Natural killer cell (primary cell): ENCODE measurements around the gene COTL1. TPM values are rescaled to one million over a fixed set of nuclear protein-coding genes. Genes with fewer than 3 reads are reported as not detected.

Experiments
- ATAC-seq, 3 donors: fragments of 150-1000 bp in 2 of 3; fragments of 200-7000 bp in 1 of 3; cut with Tn5 transposase; 1 replicate in 1 of 3; 2 replicates in 2 of 3; pipeline ENCODE4 v1.10.0; 2021; ENCODE audit warnings: mild to moderate bottlenecking in 2 of 3, moderate library complexity in 2 of 3
- DNase-seq, 2 donors: peaks; one replicate each; pipeline versions ENCODE4 v3.0.0 to v3.0.0-alpha.2; 2013 to 2021; ENCODE audit warnings: mixed read lengths in 1 of 2
- H3K27ac ChIP-seq: one replicate; pipeline ENCODE4 v1.5.1; 2013; ENCODE audit warnings: mild to moderate bottlenecking, low read length
- H3K27me3 ChIP-seq: one replicate; pipeline ENCODE4 v1.6.1; 2013; ENCODE audit warnings: low read length; ENCODE audit not compliant: control insufficient read depth, insufficient read depth
- H3K36me3 ChIP-seq: one replicate; pipeline ENCODE4 v1.6.1; 2013; ENCODE audit warnings: low read length; ENCODE audit not compliant: control insufficient read depth, insufficient read depth
- H3K4me1 ChIP-seq: one replicate; pipeline ENCODE4 v1.6.1; 2013; ENCODE audit warnings: low read length; ENCODE audit not compliant: control insufficient read depth, insufficient read depth
- H3K4me3 ChIP-seq: one replicate; pipeline ENCODE4 v1.5.1; 2013; ENCODE audit warnings: low read length
- H3K9me3 ChIP-seq: one replicate; pipeline ENCODE4 v1.6.1; 2013; ENCODE audit warnings: low read length; ENCODE audit not compliant: control insufficient read depth, insufficient read depth
- H3K27ac Mint-ChIP-seq, 2 donors: one replicate each; pipeline ENCODE4 v1.8.0; 2022; ENCODE audit warnings: mild to moderate bottlenecking in 2 of 2, mixed read lengths in 2 of 2, moderate library complexity in 1 of 2
- H3K27me3 Mint-ChIP-seq, 2 donors: one replicate each; pipeline ENCODE4 v1.8.0; 2022; ENCODE audit warnings: low read depth in 2 of 2, mixed read lengths in 2 of 2
- H3K36me3 Mint-ChIP-seq: one replicate; pipeline ENCODE4 v1.8.0; 2022; ENCODE audit warnings: mixed read lengths
- H3K4me1 Mint-ChIP-seq, 2 donors: one replicate each; pipeline ENCODE4 v1.8.0; 2022; ENCODE audit warnings: mixed read lengths in 2 of 2
- H3K4me3 Mint-ChIP-seq: one replicate; pipeline ENCODE4 v1.8.0; 2022; ENCODE audit warnings: mild to moderate bottlenecking, moderate library complexity, mixed read lengths
- H3K9me3 Mint-ChIP-seq, 2 donors: one replicate each; pipeline ENCODE4 v1.8.0; 2022; ENCODE audit warnings: mixed read lengths in 2 of 2
- WGBS: methylation state at CpG from one replicate; pipeline ENCODE4 v1.1.7; 2013; ENCODE audit warnings: missing lambda C conversion rate; ENCODE audit not compliant: insufficient coverage; 5-methylcytosine and 5-hydroxymethylcytosine counted together
- intact Hi-C: fragments of 100-400 bp; cut with micrococcal nuclease; formaldehyde crosslinking; loops from one replicate; pipeline ENCODE4 v1.14.2; 2022
- total RNA-seq, 4 donors: library from RNA; stranded (reverse); fragments of 120-200 nt in 1 of 4; gene quantifications; one replicate each; pipeline versions ENCODE4 v1.2.3 to v1.2.4, GENCODE V29; 2013 to 2022
- TF ChIP-seq, protein P1 (sequence below): fragments of 200-600 bp; IDR thresholded peaks from one replicate; pipeline ENCODE4 v1.8.0; 2022; ENCODE audit warnings: antibody characterized with exemption

COTL1 gene
- total RNA-seq, 3 donors from 2014 or later (not counting 1 experiment from before 2014, with no cell fraction given), result 43.7 to 187 (median 116) TPM

- DNase-seq (peak in 1 of 2 donors; percentile 18), ATAC-seq (no peak)
- Histone ChIP-seq H3K4me3 (no peak overlapping the region), H3K4me1 (peaks cover 42% of the 10 kb centered on the region), H3K27me3 (no peaks in the 10 kb centered on the region), H3K27ac (no peak overlapping the region), H3K36me3 (peaks cover 2% of the 10 kb centered on the region), H3K9me3 (no peaks in the 10 kb centered on the region)
- no peaks in the 10 kb centered on the region for H3K36me3 Mint-ChIP-seq
- intact Hi-C loops, result no loop called here
- TF ChIP-seq, protein P1, sequence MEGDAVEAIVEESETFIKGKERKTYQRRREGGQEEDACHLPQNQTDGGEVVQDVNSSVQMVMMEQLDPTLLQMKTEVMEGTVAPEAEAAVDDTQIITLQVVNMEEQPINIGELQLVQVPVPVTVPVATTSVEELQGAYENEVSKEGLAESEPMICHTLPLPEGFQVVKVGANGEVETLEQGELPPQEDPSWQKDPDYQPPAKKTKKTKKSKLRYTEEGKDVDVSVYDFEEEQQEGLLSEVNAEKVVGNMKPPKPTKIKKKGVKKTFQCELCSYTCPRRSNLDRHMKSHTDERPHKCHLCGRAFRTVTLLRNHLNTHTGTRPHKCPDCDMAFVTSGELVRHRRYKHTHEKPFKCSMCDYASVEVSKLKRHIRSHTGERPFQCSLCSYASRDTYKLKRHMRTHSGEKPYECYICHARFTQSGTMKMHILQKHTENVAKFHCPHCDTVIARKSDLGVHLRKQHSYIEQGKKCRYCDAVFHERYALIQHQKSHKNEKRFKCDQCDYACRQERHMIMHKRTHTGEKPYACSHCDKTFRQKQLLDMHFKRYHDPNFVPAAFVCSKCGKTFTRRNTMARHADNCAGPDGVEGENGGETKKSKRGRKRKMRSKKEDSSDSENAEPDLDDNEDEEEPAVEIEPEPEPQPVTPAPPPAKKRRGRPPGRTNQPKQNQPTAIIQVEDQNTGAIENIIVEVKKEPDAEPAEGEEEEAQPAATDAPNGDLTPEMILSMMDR, result no peak
- H3K27ac Mint-ChIP-seq, result peak overlapping the region in 1 of 2 donors; percentile 85
- peaks cover 12 to 21% of the 10 kb centered on the region in 2 donors for H3K4me1 Mint-ChIP-seq
- WGBS, result 44% methylated on average over 11 of the region's 12 CpGs
- peaks cover 0 to 7% of the 10 kb centered on the region in 2 donors for H3K27me3 Mint-ChIP-seq
- no peaks in the 10 kb centered on the region for H3K9me3 Mint-ChIP-seq
- peak overlapping the region; percentile 43 for H3K4me3 Mint-ChIP-seq
These were observed 943 bp upstream of the COTL1 start for GRCh38 chr16:84618581-84619460.

DNA sequence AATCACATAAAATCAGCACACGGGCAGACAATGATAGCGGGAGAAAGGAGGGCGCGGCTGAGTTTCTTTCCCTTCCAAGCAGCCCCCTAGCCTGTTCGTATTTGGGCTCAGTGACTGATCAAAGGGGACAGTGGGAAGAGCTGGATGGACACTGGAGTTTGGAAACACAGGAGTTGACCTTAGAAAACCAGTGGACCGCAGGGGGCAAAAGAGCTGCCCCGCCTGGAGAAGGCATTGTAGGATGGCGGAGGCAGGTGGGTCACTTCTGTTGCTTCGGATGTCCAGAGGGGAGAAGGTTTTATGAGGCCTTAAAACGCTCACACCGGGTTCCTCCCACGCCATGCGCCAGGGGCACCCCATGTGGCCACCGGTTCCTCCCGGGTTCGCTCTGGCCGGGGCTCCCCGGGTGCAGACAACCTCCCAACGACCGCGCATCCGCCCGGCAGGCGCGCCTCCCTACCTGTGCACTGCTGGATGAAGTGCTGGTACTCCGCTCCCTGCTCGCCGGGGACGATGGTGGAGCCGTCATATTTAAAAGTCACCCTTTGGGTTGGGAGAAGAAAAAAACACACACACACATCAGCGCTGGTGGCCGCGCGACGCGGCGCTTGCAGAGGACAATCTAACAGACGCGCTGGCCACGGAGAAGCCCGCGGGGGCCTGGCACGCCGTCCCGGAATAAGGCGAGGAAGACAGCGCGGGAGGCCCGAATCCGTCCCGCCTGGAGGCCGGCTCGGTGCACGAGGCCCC, 662 bp downstream of the COTL1 start:
- peaks cover 7% of the 10 kb centered on the region for H3K36me3 ChIP-seq
- peak overlapping the region; percentile 78 for H3K4me3 ChIP-seq
- no peaks in the 10 kb centered on the region for H3K9me3 ChIP-seq
- DNase-seq (peak; percentile 31 to 66), ATAC-seq (peak; percentile 3 to 25 (median 3))
- H3K9me3 Mint-ChIP-seq, result no peaks in the 10 kb centered on the region
- H3K27me3 Mint-ChIP-seq, result peaks cover 0 to 13% of the 10 kb centered on the region in 2 donors
- H3K27ac Mint-ChIP-seq, result peak overlapping the region; percentile 48 to 85
- 4% methylated on average over 54 of the region's 54 CpGs for WGBS
- intact Hi-C loops, result no loop called here
- H3K36me3 Mint-ChIP-seq, result no peaks in the 10 kb centered on the region
- H3K4me1 ChIP-seq, result peaks cover 46% of the 10 kb centered on the region
- TF ChIP-seq, protein P1, result no peak
- H3K27ac ChIP-seq, result peak overlapping the region; percentile 26
- H3K4me3 Mint-ChIP-seq, result peak overlapping the region; percentile 95
- H3K27me3 ChIP-seq, result no peaks in the 10 kb centered on the region
- H3K4me1 Mint-ChIP-seq, result peaks cover 12 to 24% of the 10 kb centered on the region in 2 donors

GRCh38 chr16:84616515-84616914, 1.4 kb downstream of the COTL1 start:
- ATAC-seq (no peak), DNase-seq (peak in 1 of 2 donors; percentile 64)
- no peaks in the 10 kb centered on the region for H3K9me3 ChIP-seq
- H3K27ac Mint-ChIP-seq, result peak overlapping the region; percentile 48 to 85
- peaks cover 53% of the 10 kb centered on the region for H3K4me1 ChIP-seq
- no peak overlapping the region for H3K27ac ChIP-seq
- H3K36me3 Mint-ChIP-seq, result no peaks in the 10 kb centered on the region
- H3K27me3 Mint-ChIP-seq, result peaks cover 0 to 16% of the 10 kb centered on the region in 2 donors
- no peaks in the 10 kb centered on the region for H3K9me3 Mint-ChIP-seq
- H3K4me3 ChIP-seq, result peak overlapping the region; percentile 78
- H3K4me3 Mint-ChIP-seq, result peak overlapping the region; percentile 95
- intact Hi-C loops, result no loop called here
- peaks cover 12 to 24% of the 10 kb centered on the region in 2 donors for H3K4me1 Mint-ChIP-seq
- no peaks in the 10 kb centered on the region for H3K27me3 ChIP-seq
- TF ChIP-seq, protein P1, result no peak
- peaks cover 7% of the 10 kb centered on the region for H3K36me3 ChIP-seq
- 46% methylated on average over 13 of the region's 13 CpGs for WGBS
